Prostate gland (tissue), 2 donors: Measurements from ENCODE around the gene PLXDC2.

Source experiments
- CTCF ChIP-seq, 4 experiments: fragments of 200-600 bp in 2 of 4; fragments of 450-650 bp in 2 of 4; sonication (generic) in 2 of 4; IDR thresholded peaks; 1 replicate in 3 of 4; 2 replicates in 1 of 4; pipeline ENCODE4 v1.5.1; 2016 to 2019; ENCODE audit warnings: antibody characterized with exemption in 4 of 4, mild to moderate bottlenecking in 2 of 4, moderate library complexity in 2 of 4
- POLR2A ChIP-seq: fragments of 450-650 bp; IDR thresholded peaks from one replicate; pipeline ENCODE4 v1.6.1; 2016; ENCODE audit warnings: antibody characterized with exemption, mild to moderate bottlenecking
- POLR2AphosphoS5 ChIP-seq: sonication (generic); formaldehyde crosslinking; IDR thresholded peaks from one replicate; pipeline ENCODE4 v1.6.1; 2017; ENCODE audit warnings: antibody characterized with exemption

- TF ChIP-seq CTCF (IDR thresholded peaks at IDR 0.05), result no peak
- no peak for TF ChIP-seq POLR2A
- TF ChIP-seq POLR2AphosphoS5, result no peak
Observed at GRCh38 chr10:19999431-19999830, 183.2 kb downstream of the PLXDC2 start.
